Measurements from ENCODE around the gene GAS6. TPM values are rescaled to one million over a fixed set of nuclear protein-coding genes. Genes with fewer than 3 reads are reported as not detected.

Gene GAS6
- polyA plus RNA-seq, 1 donor = 48.4 TPM

DNA sequence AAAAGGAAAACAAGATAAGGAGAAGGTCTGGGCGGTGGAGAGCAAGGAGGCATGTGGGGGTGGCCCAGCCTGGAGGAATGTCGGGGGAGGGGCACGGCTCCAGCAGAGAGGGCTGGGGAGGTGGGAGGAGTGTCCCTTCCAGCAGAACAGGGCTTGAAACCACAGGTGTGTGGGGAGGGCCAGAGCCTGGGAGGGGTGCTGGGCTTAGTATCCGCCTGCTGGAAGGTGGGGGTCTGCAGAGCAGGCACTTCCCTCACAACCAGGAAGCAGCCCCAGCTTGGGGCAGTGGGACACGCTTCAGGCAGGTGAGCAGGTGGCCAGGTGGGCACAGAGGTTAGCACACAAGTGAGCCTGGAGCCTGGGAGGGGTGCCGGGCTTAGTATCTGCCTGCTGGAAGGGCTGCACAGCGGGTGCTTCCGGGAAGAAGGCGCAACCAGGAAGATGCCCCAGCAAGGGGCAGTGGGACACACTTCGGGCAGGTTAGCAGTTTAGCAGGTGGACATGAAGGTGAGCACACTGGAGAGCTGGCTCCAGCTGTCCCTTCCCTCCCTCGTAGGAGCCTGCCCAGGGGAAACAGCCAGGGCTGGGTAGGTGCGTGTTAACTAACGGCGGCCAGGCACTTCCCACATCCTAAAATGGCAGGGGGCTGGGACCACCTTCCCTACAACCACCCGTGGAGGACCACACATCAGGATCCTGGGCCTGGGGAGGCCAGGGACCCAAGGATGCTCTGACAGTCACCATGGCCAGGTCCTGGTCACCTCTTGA lies 3.0 kb downstream of the GAS6 start:
- peak in 1 of 2 donors; percentile 76 for DNase-seq
- peak overlapping the region; percentile 90 for H3K27ac ChIP-seq (ENCODE audit: low read length)
- H3K36me3 ChIP-seq (ENCODE audit: control insufficient read depth, insufficient read depth, low read length) = peaks cover 4% of the 10 kb centered on the region
- no CpG with 5 or more reads among the region's 15 CpGs for WGBS (ENCODE audit: insufficient coverage, low lambda C conversion rate)
- peaks cover 8% of the 10 kb centered on the region for H3K27me3 ChIP-seq (ENCODE audit: control insufficient read depth, insufficient read depth, low read length)
- no peaks in the 10 kb centered on the region for H3K9me3 ChIP-seq (ENCODE audit: control insufficient read depth, low read depth, low read length)
- H3K4me3 ChIP-seq (ENCODE audit: low read length) = peak overlapping the region; percentile 7
- peaks cover 47% of the 10 kb centered on the region for H3K4me1 ChIP-seq (ENCODE audit: control insufficient read depth, insufficient read depth, low read length)

DNA sequence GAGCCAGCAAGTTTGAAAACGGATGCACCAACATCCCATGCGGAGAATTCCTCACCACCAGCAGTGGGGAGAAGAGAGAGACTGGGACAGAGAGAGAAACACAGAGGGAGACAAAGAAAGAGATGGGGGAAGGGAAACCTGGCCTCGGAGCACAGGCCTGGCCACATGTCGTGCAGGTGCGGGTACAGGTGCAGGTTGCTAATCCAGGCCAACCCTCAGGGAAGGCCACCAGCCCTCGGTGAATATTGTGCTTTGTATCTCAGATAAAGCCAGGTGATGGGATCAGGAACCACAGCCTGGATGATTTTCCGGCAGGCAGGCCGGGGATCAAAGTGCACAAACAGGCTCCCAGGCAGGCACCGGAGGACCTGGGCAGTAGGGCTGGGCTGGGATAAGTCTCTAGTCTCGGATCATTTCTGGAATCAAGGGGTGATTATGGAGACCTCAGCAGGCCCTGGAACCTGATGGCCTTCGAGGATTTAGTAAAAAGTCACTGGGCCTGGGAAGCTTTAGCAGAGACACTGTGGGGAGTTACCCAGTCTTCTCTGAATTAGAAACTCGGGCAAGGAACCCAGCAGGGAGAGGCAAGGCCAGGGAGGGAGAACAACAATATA lies 3.7 kb downstream of the GAS6 start:
- Histone ChIP-seq H3K36me3 (ENCODE audit: control insufficient read depth, insufficient read depth, low read length) (peaks cover 4% of the 10 kb centered on the region), H3K27ac (ENCODE audit: low read length) (peak overlapping the region; percentile 90), H3K9me3 (ENCODE audit: control insufficient read depth, low read depth, low read length) (no peaks in the 10 kb centered on the region), H3K27me3 (ENCODE audit: control insufficient read depth, insufficient read depth, low read length) (peaks cover 8% of the 10 kb centered on the region), H3K4me1 (ENCODE audit: control insufficient read depth, insufficient read depth, low read length) (peaks cover 47% of the 10 kb centered on the region), H3K4me3 (ENCODE audit: low read length) (no peak overlapping the region)
- no CpG with 5 or more reads among the region's 12 CpGs for WGBS (ENCODE audit: insufficient coverage, low lambda C conversion rate)
- DNase-seq = peak; percentile 74 to 92

DNA sequence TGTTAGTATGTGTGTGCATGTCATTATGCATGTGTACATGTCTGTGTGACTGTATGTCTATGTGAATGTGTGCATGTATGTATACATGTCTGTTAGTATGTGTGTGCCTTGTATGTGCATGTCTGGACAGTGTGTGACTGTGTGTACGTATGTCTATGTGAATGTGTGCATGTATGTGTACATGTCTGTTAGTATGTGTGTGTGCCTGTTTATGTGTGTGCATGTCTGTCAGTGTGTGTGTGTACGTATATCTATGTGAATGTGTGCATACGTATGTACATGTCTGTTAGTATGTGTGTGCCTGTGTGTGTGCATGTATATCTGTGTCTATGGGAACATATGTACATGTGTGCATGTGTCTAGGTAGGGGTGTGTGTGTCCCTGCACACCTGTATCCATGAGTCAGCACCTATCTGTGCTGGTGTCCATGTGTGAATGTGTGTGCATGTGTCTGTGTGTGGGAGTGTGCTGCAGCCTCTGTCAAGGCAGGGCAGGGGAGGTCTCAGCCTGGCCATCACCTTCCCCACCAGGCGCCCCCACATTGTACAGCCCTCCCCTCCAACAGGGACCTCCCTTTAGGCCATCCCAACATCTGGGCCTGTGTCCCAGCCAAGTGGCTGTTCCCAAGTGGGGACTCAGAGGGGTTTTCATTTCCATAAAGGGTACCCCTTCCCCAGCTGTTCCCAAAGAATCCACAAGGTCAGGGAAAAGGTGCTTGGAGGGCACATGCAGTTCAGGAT lies 4.4 kb downstream of the GAS6 start:
- peaks cover 4% of the 10 kb centered on the region for H3K36me3 ChIP-seq (ENCODE audit: control insufficient read depth, insufficient read depth, low read length)
- WGBS (ENCODE audit: insufficient coverage, low lambda C conversion rate) = no CpG with 5 or more reads among the region's 4 CpGs
- peaks cover 6% of the 10 kb centered on the region for H3K27me3 ChIP-seq (ENCODE audit: control insufficient read depth, insufficient read depth, low read length)
- H3K9me3 ChIP-seq (ENCODE audit: control insufficient read depth, low read depth, low read length) = no peaks in the 10 kb centered on the region
- DNase-seq = no peak
- H3K27ac ChIP-seq (ENCODE audit: low read length) = peak overlapping the region; percentile 90
- no peak overlapping the region for H3K4me3 ChIP-seq (ENCODE audit: low read length)
- peaks cover 48% of the 10 kb centered on the region for H3K4me1 ChIP-seq (ENCODE audit: control insufficient read depth, insufficient read depth, low read length)

DNA sequence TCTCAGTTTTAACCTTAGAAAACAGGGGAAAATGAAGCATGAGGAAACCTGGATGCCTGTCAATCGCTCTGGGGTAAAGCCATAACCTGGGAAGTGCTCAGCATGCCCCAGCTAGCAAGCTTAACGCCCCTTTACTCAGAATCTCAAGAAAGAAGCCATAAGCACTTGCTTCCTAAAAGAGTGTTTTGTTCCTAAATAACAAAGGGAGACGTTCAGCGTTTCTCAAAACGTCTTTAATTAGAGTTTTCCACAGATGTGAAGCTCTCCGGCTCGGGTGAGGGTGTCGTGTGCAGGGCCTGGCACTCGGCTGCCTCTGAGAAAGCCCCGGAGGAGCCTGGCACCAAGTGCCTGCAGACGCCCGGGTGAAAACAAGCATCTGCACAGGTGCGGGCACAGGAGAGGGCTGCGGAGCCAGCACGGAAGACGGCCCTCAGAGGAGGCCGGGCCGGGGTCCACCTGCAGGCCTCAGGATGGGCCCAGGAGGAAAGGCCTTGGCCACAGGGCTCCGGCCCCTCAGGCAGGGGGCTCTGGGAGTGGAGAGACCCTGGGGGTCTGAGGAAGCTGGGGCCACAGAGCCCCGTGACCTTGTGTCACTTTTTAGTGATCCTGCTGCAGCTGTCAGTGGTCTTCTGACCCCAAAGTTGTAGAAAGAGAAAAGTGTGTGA lies 6.2 kb downstream of the GAS6 start:
- H3K27ac ChIP-seq (ENCODE audit: low read length) = no peak overlapping the region
- peaks cover 4% of the 10 kb centered on the region for H3K36me3 ChIP-seq (ENCODE audit: control insufficient read depth, insufficient read depth, low read length)
- WGBS (ENCODE audit: insufficient coverage, low lambda C conversion rate) = no CpG with 5 or more reads among the region's 20 CpGs
- H3K27me3 ChIP-seq (ENCODE audit: control insufficient read depth, insufficient read depth, low read length) = peaks cover 2% of the 10 kb centered on the region
- peaks cover 66% of the 10 kb centered on the region for H3K4me1 ChIP-seq (ENCODE audit: control insufficient read depth, insufficient read depth, low read length)
- H3K4me3 ChIP-seq (ENCODE audit: low read length) = no peak overlapping the region
- no peaks in the 10 kb centered on the region for H3K9me3 ChIP-seq (ENCODE audit: control insufficient read depth, low read depth, low read length)
- DNase-seq = no peak

DNA sequence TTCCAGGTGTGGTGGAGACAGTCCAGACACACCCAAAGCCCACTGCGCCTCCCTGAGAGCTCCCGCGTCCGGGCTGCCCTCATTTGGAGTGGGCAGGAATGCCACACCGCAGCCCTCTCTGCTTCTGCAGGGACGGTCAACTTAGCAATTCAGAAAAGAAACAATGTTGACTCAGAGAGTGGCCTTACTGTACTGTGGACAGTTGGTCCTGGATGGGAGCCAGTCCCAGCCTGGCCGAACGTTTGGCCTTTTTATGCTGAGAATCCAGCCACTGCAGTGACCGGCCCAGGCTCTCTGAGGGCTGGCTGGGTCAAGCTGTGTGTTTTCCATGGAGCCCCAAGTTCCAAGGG lies 7.2 kb downstream of the GAS6 start:
- peaks cover 64% of the 10 kb centered on the region for H3K4me1 ChIP-seq (ENCODE audit: control insufficient read depth, insufficient read depth, low read length)
- DNase-seq = no peak
- H3K4me3 ChIP-seq (ENCODE audit: low read length) = no peak overlapping the region
- no CpG with 5 or more reads among the region's 9 CpGs for WGBS (ENCODE audit: insufficient coverage, low lambda C conversion rate)
- H3K27ac ChIP-seq (ENCODE audit: low read length) = peak overlapping the region; percentile 42
- H3K9me3 ChIP-seq (ENCODE audit: control insufficient read depth, low read depth, low read length) = no peaks in the 10 kb centered on the region
- H3K27me3 ChIP-seq (ENCODE audit: control insufficient read depth, insufficient read depth, low read length) = no peaks in the 10 kb centered on the region
- H3K36me3 ChIP-seq (ENCODE audit: control insufficient read depth, insufficient read depth, low read length) = peaks cover 4% of the 10 kb centered on the region

DNA sequence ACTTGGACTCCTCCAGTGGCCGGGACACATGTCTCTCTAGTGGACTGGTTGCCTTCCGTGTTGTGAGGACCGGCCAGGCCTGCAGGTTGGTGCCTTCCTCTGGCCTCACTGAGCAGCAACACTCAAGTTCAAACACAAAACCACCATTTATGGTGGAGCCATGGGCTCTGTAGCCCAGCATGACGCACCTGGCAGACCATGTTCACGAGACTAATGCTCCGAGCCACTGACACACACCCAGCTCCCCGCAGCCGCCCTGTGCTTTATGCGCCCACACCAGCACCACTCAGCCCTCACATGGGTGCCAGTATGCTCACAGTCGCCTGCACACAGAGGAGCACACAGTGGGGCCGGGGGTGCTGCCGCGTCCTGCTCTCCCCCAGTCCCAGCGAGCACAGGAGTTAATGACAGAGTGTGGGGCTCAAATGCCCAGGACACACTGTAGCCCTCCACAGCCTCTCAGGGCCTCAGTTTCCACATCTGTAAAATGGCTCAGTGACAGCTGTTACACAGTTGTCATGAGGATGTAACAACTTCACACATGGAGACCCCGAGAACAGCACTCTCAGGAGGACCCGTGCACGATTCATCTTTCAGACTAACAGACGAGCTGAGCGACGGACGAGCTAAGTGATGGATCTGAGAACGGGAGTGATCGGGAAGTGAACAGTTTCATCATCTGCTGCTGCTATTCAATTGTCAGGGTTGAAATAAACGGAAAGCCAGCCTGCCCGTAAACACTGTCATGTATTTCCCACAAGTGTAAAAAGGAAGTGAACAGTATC lies 7.8 kb downstream of the GAS6 start:
- 100% methylated on average over 2 of the region's 25 CpGs for WGBS (ENCODE audit: insufficient coverage, low lambda C conversion rate)
- Histone ChIP-seq H3K4me1 (ENCODE audit: control insufficient read depth, insufficient read depth, low read length) (peaks cover 58% of the 10 kb centered on the region), H3K36me3 (ENCODE audit: control insufficient read depth, insufficient read depth, low read length) (peaks cover 4% of the 10 kb centered on the region), H3K9me3 (ENCODE audit: control insufficient read depth, low read depth, low read length) (no peaks in the 10 kb centered on the region), H3K27ac (ENCODE audit: low read length) (peak overlapping the region; percentile 42), H3K4me3 (ENCODE audit: low read length) (no peak overlapping the region), H3K27me3 (ENCODE audit: control insufficient read depth, insufficient read depth, low read length) (no peaks in the 10 kb centered on the region)
- DNase-seq = no peak

DNA sequence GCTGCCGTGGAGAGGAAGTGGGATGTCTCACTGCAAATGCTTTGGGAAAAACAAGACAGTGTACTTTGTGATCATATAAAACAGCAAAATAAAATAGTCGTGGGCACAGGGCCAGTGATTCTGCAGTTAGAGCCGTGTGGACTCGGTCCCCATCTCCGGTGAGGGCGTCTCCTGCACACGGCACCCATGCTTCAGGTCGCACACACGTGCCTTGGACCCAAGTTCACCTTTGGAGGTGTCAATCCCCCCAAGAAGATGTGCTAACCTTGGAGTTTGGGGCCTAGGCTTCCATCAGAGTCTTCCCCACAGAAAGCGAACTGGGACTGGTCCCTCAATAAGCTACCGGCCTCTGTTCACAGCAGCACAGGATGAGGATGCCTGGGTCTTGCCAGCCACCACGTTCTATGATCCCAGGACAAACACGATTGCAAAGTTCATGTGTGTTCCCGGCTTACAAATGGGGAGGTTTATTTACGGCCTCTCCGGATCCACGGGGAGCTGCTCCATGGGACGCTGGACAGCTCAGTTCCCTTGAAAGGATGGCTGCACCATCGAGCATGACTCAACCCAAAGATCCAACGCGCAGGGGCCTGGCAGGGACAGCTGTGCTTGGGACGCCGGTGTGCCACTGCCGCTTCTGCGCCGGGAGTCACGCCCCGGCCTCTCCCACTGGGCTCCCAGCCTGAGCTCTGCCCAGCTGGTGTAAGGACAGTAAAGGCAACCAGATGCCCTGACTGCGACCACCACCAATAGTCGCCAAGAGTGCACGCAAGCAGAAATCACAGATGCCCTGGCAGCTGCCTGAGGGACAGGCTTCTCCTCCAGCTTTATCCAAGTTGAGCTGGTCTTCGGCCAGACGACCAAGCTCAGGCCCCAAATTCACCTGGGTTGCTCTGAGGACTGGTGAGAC lies 8.6 kb downstream of the GAS6 start:
- no peaks in the 10 kb centered on the region for H3K27me3 ChIP-seq (ENCODE audit: control insufficient read depth, insufficient read depth, low read length)
- no peaks in the 10 kb centered on the region for H3K9me3 ChIP-seq (ENCODE audit: control insufficient read depth, low read depth, low read length)
- DNase-seq = no peak
- no peak overlapping the region for H3K27ac ChIP-seq (ENCODE audit: low read length)
- H3K4me3 ChIP-seq (ENCODE audit: low read length) = no peak overlapping the region
- peaks cover 51% of the 10 kb centered on the region for H3K4me1 ChIP-seq (ENCODE audit: control insufficient read depth, insufficient read depth, low read length)
- WGBS (ENCODE audit: insufficient coverage, low lambda C conversion rate) = no CpG with 5 or more reads among the region's 33 CpGs
- peaks cover 4% of the 10 kb centered on the region for H3K36me3 ChIP-seq (ENCODE audit: control insufficient read depth, insufficient read depth, low read length)

DNA sequence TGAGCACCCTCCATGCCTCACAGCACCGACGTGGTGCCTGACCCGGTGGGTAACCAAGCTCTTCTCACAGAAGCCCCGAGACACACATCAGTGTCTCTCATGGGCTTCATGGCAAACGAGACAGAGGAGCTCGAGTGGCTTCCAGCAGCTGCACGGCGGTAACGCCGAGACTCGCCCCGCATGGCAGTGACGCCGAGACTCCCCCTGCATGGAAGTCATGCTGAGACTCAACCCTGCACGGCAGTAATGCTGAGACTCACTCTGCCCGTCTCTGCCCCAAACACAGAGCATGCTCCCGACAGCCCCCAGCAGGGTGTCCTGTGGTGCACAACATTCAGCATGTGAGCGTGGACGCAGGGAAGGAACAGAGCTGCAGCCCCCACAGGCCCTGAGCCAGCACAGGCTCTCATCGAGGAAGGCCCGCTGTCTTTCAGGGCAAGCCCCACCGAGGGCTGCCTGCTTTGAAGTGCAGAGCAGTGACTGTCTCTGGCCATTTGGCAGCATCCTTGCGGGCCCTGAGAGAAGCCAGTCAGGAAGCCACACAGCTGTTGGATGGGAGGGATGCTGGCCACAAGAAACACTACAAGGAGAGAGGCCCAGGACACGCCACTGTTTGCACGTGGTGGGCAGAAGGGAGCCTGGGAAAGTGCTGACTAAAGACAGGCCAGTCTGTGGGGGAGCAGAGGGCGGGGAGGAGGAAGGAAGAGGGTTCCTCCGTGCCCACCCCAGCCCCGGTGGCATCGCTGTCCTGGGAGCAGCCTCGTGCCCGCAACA lies 9.5 kb downstream of the GAS6 start:
- Histone ChIP-seq H3K36me3 (ENCODE audit: control insufficient read depth, insufficient read depth, low read length) (peaks cover 4% of the 10 kb centered on the region), H3K4me1 (ENCODE audit: control insufficient read depth, insufficient read depth, low read length) (peaks cover 46% of the 10 kb centered on the region), H3K4me3 (ENCODE audit: low read length) (no peak overlapping the region), H3K27me3 (ENCODE audit: control insufficient read depth, insufficient read depth, low read length) (no peaks in the 10 kb centered on the region), H3K9me3 (ENCODE audit: control insufficient read depth, low read depth, low read length) (no peaks in the 10 kb centered on the region), H3K27ac (ENCODE audit: low read length) (no peak overlapping the region)
- WGBS (ENCODE audit: insufficient coverage, low lambda C conversion rate) = no CpG with 5 or more reads among the region's 31 CpGs
- no peak for DNase-seq

Measured in large intestine (tissue), 3 donors.